HG03103 (cell line): ENCODE results near the gene PPP4R4.
"Not testable (repeated sequence)": the region's sequence is repeated elsewhere in the genome, so short reads cannot be mapped to it uniquely, and the experiment has no call there.

Experiments used
- ATAC-seq: cut with Tn5 transposase; IDR thresholded peaks from one replicate; pipeline ENCODE4 v1.9.1; 2021; ENCODE audit warnings: low read depth; ENCODE audit not compliant: unreplicated experiment

PPP4R4 gene

GRCh38 chr14:94264195-94264594, 90.1 kb downstream of the PPP4R4 start:
- ATAC-seq, result not testable (repeated sequence)

- ATAC-seq, result no peak
These were observed 93.2 kb downstream of the PPP4R4 start for GRCh38 chr14:94267352-94267751.

GRCh38 chr14:94268582-94268981, 94.5 kb downstream of the PPP4R4 start:
- not testable (repeated sequence) for ATAC-seq

GRCh38 chr14:94269156-94269555, 95.0 kb downstream of the PPP4R4 start:
- ATAC-seq, result no peak

GRCh38 chr14:94276898-94277561, 102.9 kb downstream of the PPP4R4 start:
- not testable (repeated sequence) for ATAC-seq

- ATAC-seq, result no peak
These were observed 104.6 kb downstream of the PPP4R4 start for GRCh38 chr14:94278731-94279130.

GRCh38 chr14:94282991-94283723, 109.0 kb downstream of the PPP4R4 start:
- ATAC-seq, result no peak

GRCh38 chr14:94284221-94284620, 110.1 kb downstream of the PPP4R4 start:
- no peak for ATAC-seq

- ATAC-seq, result no peak
These were observed 111.0 kb downstream of the PPP4R4 start for GRCh38 chr14:94285158-94285557.

- ATAC-seq, result no peak
These were observed 114.7 kb downstream of the PPP4R4 start for GRCh38 chr14:94288610-94289465.

- ATAC-seq, result no peak
These were observed 116.1 kb downstream of the PPP4R4 start for GRCh38 chr14:94290197-94290596.

GRCh38 chr14:94291159-94291905, 117.2 kb downstream of the PPP4R4 start:
- no peak for ATAC-seq

GRCh38 chr14:94291906-94292525, 117.9 kb downstream of the PPP4R4 start:
- ATAC-seq, result no peak

GRCh38 chr14:94292526-94292871, 118.4 kb downstream of the PPP4R4 start:
- ATAC-seq, result no peak

GRCh38 chr14:94292872-94293577, 118.9 kb downstream of the PPP4R4 start, which contains the start of gene SERPINA10:
SERPINA10 (minus strand) TSS chr14:94293268; CDS start chr14:94290593, 2,675 bp downstream.
- no peak for ATAC-seq

- no peak for ATAC-seq
These were observed 119.4 kb downstream of the PPP4R4 start for GRCh38 chr14:94293578-94293924.

GRCh38 chr14:94295360-94296180, 121.4 kb downstream of the PPP4R4 start:
- ATAC-seq, result no peak

GRCh38 chr14:94296181-94296545, 122.0 kb downstream of the PPP4R4 start:
- not testable (repeated sequence) for ATAC-seq

- no peak for ATAC-seq
These were observed 124.0 kb downstream of the PPP4R4 start for GRCh38 chr14:94298130-94298529.
